ENCODE results near the gene CAPN11.

CAPN11 gene

DNA sequence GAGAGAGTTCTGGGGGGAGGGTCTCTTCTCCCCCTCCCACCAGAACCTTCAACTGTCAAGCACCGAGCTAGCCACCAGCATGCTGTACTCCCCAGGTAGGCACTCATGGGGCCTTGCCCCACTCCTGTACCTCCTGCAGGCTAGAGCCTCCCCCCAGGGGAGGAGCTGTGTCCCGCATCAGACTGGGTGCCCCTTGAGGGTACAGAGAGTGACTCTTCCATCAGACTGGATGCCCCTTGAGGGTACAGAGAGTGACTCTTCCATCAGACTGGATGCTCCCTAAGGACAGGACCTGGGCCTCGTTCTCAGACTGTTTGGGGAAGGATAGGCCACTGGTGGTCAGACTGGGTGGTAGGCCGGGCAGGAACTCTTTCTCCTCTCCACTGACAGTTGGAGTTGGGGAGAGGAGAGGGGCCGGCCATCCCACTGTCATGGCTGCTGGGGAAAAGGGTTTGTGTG is at the start of gene CAPN11:
Gene CAPN11, plus strand, starts transcription at position 51 of the 459 bp plus-strand sequence. Its CDS starts 29 bp downstream, at position 80.
- DNase-seq: no peak

DNA sequence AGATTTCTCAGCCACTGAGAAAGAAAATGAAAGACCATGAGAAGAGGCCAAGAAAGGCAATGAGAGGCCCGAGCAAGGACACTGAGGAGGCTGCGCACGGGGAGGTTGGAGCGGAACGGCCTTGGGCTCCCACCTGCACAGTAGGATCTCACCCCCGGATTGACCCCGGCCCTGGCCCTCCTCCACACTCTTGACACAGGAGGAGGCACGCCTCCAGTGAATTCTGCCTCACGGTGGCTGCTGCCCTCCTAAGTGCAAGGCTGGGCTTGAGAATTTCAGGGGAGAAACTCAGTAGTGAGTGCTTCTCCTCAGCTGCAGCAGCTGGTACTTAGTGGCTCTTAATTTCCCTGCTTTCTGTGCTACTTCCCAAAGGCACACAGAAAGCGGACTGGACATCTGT is 49.4 kb upstream of the CAPN11 start:
- no peak for DNase-seq

DNA sequence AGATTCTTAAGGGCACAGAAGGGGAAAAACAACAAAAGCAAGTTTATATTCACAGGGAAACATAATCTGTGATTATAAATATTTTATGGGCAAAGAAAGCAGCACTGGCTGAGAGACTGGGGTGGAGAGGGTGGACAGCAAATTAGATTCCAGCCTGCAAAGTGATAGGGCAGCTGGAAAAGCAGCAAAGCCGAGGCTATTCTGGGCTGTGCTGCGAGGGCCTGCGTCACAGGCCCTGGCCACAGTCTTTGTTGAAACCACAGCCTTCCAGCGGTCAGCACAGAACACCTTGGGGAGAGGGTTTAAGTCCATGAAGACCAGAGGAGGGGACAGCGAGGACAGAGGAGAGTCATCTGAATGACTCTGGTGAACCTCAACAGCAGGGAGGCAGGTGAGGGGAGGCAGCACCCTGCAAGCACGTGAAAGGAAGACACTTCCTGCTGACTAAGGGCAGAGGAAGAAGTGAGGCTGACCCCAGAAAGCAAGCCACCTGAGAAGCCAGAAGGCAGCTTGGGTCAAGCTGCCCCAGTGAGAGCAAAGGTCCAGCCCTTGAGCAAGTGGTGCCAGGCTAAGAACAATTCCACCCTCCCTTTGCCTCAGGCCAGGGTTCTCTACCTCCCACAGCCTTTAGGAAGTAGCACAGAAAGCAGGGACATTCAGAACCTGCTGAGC is 48.5 kb upstream of the CAPN11 start:
- DNase-seq: no peak

DNA sequence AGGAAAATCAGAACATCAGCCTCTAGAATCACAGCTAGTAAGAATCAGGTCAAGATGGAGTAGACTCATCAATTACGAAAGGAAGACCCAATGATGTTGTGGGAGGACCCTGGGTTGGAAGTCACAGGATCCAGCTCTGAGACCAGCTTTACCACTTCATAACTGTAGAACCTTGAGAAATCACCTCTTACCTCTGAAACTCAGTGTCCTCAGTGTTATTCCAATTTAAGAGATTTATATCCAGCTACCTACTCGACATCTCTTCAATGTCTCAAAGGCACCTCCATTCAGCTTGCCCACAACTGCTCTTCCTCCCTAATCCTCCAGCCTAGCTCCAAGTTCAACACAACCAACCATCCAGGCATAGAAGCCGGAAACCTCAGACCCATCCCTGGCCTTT is 47.7 kb upstream of the CAPN11 start:
- DNase-seq: no peak

DNA sequence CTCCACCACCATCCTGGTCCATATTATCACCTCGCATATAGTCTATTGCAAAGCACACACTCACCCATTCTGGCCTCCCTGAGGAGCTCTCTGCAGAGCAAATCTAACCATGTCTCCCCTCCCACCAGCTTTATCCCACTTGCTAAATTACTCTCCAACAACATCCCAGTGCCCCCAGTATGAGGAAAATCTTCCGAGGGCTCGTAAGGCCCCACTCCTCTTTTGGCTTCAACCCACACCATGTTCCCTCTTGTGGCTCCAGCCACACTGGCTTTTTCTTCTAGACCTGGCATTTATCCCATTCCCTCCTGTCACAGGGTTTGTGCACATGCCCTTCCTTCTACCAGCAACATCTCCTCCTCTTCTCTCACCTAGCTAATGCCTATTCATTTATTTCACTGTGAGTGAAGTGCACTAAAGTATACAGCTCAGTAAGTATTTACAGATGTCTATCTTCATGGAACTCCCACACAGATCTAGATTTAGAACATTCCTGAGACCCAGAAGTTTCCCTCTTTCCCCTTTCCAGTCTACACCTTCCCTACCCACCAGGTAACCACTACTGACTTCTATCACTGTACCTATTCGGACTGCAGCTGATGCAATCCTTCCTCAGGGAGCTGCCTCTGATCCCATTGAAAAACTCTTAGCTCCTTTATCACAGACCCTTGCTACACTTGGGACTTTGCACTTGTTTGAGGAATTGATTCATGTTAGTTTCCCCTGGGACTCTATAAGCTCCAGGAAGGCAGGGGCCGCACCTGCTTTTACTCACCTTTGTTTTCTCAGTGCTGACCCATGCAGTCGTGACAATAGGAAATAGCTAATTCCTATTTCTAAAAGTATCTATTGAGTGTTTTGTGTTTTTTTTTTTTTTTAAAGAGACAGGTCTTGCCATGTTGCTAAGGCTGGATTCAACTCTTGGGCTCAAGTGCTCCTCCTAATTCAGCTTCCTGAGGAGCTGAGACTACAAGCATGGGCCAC is 46.9 kb upstream of the CAPN11 start:
- no peak for DNase-seq

DNA sequence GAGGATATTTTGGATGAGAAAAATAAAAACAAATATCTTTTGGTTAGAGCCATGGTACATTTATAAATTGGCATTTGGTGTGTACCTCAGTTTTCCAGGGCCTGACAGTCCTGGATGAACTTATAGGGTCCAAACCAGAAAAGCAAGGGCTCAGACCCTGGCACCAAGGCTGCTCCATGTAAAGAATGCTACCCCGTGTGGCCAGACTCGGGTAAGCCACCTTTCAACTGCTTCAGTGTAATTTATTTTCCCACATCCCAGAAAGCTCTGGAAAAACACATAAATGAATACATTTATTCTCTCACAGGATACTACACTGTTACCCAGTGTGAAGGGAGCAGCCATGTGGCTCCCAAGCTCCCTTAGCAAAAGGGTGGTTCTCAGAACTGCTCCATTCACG is 45.2 kb upstream of the CAPN11 start:
- DNase-seq: no peak

DNA sequence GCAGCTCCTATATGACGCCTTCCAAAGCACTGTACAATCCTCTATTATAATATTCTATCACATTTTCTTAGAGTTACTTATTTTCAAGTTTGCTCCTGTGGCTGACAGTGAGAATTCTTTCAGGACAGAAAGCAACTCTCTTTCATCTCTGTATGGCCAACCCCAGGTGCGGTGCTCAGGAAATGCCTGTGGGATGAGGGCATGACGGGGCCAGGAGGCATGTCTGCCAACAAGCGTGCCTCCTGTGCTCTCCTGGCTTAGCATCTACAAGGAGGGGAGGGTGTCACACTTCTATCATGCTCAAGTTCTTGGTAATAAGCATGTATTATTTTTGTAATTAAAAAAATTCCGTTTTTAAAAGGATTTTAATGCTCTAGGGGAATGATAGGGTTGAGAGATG is 42.8 kb upstream of the CAPN11 start:
- no peak for DNase-seq

DNA sequence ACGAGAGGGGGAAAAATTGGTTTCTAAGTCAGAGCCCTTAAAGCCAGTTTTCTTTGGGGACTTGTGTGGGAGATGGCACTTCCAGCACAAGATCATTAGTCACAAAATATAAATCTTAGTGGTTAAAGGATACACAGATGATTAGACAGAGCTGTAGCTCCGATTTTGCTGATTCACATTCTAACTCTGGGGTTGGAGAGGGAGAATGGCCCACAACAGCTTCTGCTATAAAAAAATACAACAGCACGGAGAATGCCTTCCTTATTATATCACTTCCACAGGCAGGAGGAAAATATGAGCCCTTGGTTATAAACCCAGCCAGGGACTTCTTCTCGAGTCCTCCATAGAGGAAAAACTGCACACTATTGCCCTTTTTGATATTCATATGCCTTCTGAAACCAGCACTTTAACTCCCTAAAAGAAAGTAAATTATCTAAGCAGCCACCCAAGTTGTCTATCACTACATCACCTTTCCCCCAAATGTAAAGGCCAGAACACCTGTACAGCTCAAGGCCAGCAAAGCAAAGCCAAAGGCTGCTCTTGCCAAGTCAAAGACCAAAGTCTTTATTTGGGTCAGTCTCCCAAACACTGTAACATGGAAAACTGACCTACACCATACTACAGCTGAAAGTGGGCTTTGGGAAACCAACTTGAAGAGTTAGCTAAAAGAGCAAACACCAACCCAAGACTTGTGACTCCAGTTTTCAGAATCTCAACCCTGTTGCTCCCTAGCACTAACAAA is 41.8 kb upstream of the CAPN11 start:
- DNase-seq: no peak

DNA sequence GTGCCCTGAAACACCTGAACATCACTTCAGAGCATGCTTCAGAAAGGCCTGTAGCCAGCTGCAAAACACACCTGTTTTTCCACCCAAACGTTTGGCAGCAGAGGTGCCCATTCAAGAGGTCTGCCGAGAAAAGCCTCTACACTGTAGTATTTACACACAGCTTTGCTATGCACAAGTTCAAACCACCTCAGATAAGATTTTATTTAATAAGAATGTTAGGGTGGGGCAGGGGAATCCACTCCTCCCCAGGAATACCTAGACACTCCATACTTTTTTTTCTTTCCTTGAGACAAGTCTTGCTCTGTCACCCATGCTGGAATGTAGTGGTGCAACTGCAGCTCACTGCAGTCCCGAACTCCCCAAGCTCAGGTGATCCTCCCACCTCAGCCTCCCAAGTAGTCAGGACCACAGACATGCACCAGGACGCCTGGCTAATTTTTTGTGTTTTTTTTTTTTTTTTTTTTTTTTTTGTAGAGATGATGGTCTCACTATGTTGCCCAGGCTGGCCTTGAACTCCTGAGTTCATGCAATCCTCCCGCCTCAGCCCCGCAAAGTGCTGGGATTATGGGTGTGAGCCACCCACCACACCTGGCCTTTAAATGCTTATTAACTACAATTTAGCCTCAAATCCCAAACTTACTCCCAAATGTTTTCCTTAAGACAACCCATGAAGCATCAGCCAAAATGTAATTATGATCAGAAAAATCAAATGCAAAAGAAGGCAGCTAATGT is 41.1 kb upstream of the CAPN11 start:
- no peak for DNase-seq

DNA sequence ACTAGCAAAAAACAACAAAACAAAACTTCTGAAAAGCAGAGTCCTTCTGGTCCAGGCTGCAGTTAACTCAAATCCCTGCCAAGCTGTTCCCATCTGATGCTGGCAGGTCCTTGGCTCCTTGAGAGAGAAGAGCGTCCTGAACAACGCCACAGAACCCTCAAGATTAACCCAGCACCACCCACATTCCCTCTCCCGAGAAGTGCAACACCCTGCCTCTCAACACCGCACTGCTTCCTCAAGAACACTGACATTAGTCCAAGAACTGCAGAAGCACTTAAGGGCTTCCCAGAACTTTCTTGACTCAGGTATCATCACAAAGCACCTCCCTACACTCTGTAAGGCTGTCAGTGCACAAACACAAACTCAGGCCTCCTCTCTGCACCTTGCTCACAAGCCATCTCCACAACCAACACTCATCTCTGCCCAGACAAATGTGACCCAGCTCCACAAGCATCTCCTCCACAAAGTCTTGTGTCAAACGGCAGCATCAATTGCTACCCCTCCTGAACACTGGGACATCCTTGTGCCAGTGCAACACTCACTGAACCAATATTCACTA is 38.8 kb upstream of the CAPN11 start:
- DNase-seq: no peak

DNA sequence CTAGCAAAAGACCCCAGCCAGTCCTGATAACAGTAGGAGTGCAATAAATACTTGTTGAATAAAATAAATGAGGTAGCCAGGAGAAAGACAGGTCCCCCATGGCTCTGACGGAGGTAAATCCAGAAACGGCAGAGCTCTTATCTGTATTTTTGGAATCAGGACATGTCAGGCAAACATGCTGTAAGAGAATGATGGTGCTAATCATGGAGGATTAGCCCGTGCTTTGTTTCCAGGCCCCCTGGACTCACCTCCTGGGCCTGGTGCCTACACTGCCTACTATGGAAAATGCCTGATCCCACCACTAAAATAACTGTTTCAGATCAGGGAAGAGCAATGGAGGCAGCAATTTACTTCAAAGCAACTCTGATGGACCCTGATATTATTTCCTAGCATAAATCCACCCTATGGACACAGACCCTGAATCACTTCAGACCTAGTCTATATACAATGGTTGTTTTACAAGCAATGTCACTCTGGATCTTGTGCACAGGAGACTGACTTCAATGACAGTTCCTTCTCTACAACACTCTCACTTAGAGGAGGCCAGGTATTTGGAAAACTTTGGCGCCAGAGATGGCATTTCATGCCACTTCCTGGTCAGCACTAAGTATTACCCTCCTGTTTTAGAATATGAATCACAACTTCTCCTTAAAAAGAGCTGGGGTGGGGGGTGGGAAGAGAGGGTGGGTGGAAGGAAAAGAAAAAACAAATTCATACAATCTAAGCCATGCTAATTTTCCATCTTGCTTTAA is 37.8 kb upstream of the CAPN11 start:
- DNase-seq: no peak

DNA sequence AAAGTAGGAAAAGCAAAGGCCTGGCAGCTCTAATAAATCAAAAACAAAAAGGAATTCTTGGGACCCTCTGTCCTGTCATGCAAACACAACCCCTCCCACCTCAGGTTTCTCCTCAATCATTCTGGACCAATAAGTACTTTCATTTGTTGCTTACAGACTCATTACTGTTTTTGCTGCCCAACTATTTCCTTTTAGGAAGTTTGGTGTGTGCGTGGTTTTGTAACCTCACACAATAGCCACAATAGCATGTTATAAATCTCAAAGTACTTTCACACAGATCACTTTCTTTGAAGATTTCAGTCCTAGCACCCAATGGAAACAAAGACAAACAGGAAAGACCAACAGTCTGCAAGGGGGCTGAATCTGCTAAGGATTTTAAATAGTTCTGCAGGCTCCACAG is 35.8 kb upstream of the CAPN11 start:
- no peak for DNase-seq

DNA sequence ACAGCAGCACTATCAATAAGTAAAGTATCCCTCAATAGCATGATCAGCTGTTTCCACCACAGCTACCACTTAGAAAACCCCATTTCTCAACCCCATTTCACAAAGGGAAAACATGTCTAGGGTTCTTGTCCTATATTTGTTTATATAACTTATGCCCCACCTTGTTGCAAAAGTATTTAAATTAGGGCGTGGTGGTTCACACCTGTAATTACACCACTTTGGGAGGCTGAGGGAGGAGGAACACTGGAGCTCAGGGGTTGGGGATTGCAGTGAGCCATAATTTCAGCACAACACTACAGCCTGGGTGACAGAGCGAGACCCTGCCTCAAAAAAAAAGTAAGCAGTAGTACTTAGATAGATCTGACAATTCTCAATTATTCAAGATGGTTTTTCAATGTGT is 35.1 kb upstream of the CAPN11 start:
- DNase-seq: no peak

DNA sequence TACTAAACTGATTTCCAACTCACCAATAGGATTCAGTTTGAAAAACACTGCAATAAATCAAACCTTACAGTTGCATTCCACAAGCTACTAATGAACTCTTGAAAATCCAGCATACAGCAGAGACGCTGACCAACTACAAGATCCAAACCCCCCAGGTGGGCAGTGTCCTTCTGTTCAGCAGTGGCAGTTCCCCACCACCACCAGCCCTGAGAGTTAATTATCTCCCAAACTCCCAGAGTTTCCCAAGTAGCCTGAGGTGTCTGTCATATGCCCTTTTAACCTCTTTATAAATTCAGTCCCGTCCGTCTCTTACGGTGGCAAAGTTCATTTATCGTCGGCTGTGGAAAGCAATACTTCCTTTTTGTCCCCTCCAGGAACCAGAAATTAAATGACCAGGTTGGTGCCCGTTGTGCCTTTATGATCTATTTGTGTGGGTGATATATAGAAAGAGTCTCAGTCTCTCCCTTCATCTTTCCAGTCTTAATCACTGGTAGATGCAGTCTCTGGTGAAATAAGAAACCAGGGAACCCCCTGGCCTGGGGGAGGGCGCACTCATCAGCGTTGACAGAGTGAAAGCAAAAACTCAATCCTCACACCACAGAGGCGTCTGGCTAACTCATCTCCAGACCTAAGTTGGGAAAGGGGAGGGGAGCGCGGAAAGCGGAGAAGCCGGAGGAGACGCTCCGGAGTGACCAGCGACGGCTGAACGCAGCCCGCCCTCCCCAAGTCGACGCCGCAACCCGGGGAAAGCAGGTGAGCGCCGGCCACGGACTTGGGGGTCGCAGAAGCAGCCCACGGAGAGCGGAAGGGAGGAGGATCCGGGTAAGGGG is 32.1 kb upstream of the CAPN11 start:
- no peak for DNase-seq

DNA sequence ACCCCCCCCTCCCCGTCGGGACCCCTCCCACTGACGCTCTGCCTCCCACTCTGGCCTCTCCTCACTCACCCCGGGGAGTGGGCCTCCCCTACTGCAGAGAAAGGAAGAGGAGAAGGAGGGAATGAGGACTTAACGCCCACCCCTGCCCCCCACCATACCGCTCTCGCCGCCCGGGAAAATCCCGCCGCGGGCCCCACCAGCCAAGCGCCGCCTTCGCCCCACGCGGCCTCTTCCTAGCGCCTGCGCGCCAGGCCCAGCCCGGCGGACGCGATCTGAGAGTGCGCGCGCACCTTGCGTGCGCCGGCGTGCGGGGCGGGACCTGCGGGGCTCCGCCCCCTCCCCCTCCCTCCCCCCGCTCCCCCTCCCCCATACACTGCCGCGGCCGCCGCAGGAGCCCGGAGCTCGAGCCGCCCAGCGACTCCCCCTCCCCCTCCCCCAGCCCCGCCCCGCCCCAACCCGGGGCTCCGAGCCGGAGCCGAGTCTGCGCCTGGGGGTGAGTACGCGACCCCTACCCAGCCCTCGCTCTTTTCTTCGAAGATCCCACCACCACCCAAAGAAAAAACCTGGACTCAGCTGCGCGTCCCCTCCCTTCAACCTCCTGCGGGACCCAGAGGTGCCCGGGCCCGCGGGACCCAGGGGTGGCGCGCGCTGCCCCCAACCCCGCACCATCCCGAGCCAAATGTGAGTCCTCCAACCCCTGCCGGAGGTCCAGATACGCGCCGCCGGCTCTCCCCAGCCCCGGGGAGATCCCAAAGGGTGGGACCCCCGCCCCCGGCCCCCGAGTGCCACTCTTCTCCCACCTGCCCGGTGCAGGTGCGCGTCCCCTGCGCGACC is 31.2 kb upstream of the CAPN11 start, which contains the start of the genes MRPL14 and TMEM63B:
Gene MRPL14, minus strand, starts transcription at position 267 of the 834 bp plus-strand sequence. CDS start 10,841 bp downstream, outside the sequence.
Gene TMEM63B, plus strand, starts transcription at position 369 of the 834 bp plus-strand sequence. CDS start 7,031 bp downstream, outside the sequence.
- DNase-seq: no peak

DNA sequence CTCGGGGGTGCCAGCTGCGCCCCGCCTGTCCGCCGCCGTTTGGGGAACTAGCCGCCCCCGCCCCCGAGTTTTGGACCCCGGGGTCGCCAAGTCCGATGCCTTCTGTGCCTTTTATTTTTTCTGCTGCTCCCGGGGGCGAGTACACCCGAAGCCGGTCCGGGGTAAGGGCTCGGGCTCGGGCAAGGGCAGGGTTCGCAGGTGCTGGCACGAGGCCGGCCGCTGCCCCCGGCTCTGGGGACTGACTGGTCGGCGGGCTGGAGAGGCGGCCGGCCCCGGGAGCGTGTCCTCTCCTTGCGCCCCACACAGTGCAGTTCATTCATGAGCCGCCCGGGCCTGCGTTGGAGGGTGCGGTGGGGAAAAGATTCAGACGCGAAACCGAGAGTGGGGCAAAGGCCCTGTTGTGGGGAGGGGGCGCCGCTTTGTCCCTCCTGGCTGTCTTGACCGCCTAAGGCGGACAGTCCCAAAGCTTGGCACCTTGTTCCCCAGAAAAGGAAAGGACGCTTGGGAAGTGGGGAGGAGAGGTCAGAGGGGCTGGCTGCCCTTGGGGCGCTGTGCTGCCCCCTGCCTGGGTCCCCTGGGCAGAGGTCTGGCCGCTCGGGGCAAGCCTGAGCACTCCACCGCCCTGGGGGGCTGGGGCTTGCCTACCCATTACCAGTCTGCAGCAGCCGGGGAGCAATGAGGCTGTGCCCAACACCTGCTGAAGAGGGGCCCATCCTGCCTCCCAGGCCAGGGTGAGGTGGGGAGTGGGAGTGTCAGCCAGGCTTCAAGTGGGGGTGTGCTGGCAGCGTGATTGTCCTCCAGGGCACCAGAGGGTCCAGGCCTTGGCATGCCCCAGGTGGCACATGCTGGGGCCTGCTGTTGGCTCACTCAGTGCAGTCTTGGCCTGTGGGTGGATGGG is 30.4 kb upstream of the CAPN11 start:
- DNase-seq: no peak

DNA sequence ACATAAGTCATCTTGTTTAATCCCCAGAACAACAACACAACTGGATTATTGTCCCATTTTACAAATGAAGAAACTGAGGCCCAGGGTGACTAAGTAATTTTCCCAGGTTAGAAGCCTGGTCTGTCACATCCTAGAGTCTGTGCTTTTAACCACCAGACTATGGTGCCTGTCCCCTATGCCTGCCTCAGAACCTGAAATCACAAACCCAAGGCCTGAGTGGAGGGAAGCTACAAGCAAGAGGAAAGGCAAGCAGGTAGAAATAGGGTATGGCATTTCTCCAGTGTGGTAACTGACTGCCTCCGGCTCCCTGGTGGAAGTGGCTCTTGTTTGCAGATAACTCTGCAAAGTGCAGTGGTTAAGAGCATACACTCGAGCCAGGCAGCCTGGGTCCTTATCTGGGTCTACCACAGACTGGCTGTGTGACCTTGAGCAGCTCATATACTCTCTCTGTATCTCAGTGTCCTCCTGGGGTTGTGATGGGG is 28.7 kb upstream of the CAPN11 start:
- DNase-seq: no peak

DNA sequence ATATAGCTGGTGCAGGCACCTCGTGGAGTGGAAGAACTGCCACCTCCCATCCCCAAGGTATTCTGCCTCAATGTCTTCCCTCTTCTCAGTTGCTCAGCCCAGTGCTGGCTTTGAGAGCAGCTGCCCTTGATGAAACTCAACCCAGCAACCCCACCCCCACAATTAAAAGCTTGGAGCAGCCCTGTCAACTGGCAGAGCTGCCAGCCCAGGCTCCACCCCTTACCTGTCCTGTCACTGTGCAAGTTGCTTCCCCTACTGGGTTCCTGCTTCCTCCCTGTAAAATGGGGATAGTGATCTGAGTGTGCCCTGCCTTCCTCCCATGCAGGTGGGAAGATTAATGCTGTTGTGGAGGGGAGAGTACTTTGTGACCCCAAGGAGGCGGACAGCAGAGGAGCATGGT is 26.7 kb upstream of the CAPN11 start:
- DNase-seq: no peak

Data from DMS 273 treated with DMSO at 0.1 percent for 48 hours (cell line).